ENCODE data around the gene DLG2.

The DLG2 gene

GRCh38 chr11:83941050-83941449 is 1686.1 kb downstream of the DLG2 start:
- no peak for DNase-seq

GRCh38 chr11:83938148-83938547 is 1689.0 kb downstream of the DLG2 start:
- no peak for DNase-seq

- no peak for DNase-seq
These were observed 1694.1 kb downstream of the DLG2 start for GRCh38 chr11:83933008-83933407.

GRCh38 chr11:83927422-83927821 is 1699.7 kb downstream of the DLG2 start:
- no peak for DNase-seq

DNA sequence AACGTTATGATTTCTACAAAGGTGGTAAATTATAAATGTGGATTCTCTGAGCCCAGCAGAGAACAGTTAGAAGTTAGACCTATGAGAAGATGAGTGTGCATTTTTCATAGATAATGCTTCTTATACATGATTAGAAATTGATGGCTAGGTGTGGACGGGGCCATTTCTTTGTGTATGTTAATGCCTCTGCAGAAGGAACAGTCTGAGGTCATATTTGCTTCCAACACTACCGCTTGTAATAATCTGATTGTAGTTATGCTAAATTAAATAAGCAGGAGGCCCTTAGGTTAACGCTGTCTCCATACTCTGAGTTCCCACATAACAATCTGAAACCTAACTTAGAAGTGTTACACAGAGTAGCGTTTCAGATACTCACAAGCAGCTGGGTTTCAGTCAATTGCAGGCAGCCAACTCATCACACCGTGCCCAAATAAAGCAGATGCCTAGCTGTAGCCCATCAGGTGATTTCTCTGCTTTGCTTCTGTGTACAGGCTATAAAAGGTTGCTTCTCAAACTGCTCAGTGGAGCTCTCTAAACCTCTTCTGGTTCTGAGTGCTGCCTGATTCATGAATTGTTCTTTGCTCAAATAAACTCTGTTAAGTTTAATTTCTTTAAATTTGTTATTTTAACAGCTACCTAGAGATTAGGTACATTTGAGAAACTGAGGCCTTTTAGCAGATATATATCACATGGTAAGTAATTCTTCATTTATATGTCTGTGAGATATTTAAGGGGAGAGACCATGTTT is 1702.2 kb downstream of the DLG2 start:
- DNase-seq: no peak

DNA sequence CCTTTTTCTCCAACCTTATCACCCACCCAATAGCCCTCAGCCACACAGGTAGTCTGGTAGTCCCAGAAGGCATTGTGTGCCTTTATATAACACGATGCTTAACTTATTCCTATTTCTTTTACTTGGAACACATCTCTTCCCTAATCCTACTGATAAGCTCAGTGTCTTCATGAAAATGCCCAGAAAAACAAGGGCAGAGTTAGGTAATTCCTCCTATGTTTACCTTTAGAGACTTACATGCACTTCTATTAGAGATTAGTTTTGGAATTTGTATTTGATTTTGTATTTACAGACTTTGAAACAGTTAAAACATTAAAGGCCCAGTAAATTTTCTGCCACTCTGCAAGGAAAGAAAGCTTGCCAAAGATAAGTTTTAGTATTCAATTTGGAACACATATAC is 1703.2 kb downstream of the DLG2 start:
- no peak for DNase-seq

DNA sequence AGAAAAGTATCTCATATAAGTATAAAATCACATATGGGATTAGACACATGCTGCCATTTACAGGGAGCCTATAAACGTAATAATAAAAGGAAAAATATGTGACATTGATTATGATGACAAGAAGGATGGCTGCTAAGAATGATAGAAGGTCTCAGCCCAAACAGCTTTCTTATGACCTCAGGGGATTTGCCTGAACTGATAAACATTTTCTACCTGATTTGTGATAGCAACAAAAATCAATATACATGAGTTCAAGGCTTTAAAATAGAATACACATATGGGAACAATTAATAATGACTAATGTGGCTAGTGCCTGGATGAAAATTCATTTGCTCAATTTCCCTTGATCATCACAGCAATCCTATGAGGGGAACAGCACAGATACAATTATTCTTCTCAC is 1704.2 kb downstream of the DLG2 start:
- no peak for DNase-seq

DNA sequence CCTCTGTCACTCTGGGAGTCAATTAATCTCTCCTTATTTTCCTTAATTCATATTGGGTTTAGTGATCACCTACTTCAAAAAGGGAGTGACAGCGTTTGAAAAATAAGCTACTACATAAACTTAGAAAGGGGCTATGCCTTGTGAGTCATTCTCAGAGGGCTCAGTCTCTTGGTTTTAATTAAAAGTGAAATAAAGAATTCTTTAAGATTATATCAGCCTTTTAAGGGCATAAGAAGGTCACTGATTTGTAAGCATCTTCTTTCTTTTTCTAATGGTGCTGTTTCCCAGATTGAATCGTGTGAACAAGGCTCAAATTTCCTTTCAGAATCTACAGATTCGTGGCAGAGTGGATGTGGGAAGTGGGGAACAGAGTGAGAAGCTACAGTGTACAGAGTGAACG is 1704.8 kb downstream of the DLG2 start:
- DNase-seq: no peak

- DNase-seq: no peak
These were observed 1705.5 kb downstream of the DLG2 start for GRCh38 chr11:83921447-83922192.

DNA sequence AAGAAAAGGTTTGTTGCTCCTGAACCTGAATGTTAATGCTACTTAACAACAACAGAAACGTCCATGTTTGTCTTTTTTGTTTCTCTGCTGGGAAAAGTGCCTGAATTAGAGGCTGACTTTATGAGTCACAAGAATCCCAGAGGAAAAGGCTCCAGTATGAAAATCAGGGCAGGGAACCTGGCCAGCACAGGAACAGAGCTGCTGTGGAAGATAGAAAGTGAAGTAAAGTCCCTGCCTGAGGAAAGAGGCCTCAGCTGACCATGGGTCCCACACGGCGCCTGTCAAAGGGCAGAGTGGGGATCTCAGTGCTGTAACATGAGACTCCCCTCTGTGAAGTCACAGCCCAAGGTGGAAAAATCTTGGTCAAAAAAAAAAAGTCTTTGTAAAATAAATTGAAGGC is 1708.7 kb downstream of the DLG2 start:
- DNase-seq: no peak

DNA sequence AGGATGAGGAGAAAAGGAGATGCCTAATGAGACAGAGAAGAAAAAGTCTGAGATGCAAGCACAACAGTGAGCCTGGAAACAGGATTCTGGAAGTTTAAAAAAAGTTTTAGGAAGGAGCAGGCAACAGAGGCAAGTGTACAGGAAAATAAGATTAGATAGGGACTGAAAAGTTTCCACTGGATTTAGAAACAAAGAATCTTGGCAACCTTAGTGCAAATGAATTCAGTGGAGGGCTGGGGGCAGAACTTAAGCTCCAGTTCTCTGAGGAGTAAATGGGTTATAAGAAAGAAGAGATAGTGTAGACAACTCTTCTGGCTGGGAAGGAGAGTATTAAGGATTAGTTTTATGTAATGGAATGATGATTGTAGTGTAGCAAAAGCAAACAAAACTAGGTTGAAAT is 1712.1 kb downstream of the DLG2 start:
- DNase-seq: no peak

- DNase-seq: no peak
These were observed 1717.3 kb downstream of the DLG2 start for GRCh38 chr11:83909579-83910534.

- no peak for DNase-seq
These were observed 1718.8 kb downstream of the DLG2 start for GRCh38 chr11:83908298-83908856.

GRCh38 chr11:83895516-83895915 is 1731.6 kb downstream of the DLG2 start:
- no peak for DNase-seq

DNA sequence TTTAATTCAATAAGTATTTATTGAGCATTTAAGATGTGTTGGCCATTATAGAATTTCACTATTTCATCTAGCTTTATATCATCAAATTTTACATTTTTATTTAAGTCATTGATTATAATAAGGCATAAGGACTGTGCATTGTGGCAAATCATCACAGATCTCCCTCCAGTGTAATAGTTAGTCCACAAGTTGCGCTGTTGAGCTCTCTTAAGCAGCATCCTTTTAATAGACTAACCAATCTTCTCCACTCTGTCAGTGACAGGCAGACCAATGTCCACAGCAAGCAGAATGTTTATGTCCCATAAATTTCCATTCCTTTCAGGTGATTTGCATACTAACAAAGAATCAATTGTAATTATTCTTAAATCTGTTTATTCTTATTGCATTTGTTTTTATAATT is 1745.7 kb downstream of the DLG2 start:
- no peak for DNase-seq

- DNase-seq: no peak
These were observed 1756.1 kb downstream of the DLG2 start for GRCh38 chr11:83871054-83871453.

- DNase-seq: no peak
These were observed 1760.5 kb downstream of the DLG2 start for GRCh38 chr11:83866655-83867054.

GRCh38 chr11:83865636-83866461 is 1761.3 kb downstream of the DLG2 start:
- no peak for DNase-seq

- no peak for DNase-seq
These were observed 1762.6 kb downstream of the DLG2 start for GRCh38 chr11:83864412-83865057.

- no peak for DNase-seq
These were observed 1763.9 kb downstream of the DLG2 start for GRCh38 chr11:83863272-83863671.

DNA sequence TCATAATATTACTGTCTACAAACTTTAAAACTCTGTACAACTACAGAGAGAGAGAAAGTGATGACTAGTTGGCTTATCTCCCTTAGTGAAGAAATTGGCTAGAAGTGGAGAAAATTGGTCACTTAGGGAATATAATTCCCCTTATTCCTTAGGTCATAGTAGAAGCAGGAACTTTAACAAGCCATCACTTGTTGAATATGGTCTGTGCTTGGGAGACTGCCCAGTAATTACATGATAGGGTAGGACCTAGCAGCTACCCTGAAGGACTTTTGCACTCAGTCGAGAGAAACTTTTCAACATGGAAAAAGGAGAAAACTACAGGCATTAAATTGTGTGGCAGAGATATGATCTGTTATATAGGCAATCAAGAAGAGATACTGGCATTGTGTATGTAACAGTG is 1764.5 kb downstream of the DLG2 start:
- no peak for DNase-seq

- no peak for DNase-seq
These were observed 1765.1 kb downstream of the DLG2 start for GRCh38 chr11:83862033-83862432.

Data from NCI-H2107 (cell line).